Spinal cord (tissue), 10 donors: ENCODE measurements around the gene B4GALT5. TPM values are rescaled to one million over a fixed set of nuclear protein-coding genes. Genes with fewer than 3 reads are reported as not detected.

ENCODE experiments used
- DNase-seq, 6 donors: peaks; one replicate each; pipeline versions ENCODE4 v3.0.0 to v3.0.0-alpha.2; 2013 to 2015; ENCODE audit warnings: low spot score in 6 of 6, low read depth in 4 of 6
- H3K27ac ChIP-seq: one replicate; pipeline ENCODE4 v1.5.1; 2013; ENCODE audit warnings: low read depth, low read length, control low read depth
- H3K27me3 ChIP-seq: one replicate; pipeline ENCODE4 v1.6.1; 2013; ENCODE audit warnings: low read length; ENCODE audit not compliant: control insufficient read depth, insufficient read depth
- H3K36me3 ChIP-seq: one replicate; pipeline ENCODE4 v1.6.1; 2013; ENCODE audit warnings: low read length; ENCODE audit not compliant: control insufficient read depth, insufficient read depth
- H3K4me1 ChIP-seq: one replicate; pipeline ENCODE4 v1.6.1; 2013; ENCODE audit warnings: low read length; ENCODE audit not compliant: control insufficient read depth, insufficient read depth
- H3K4me3 ChIP-seq: one replicate; pipeline ENCODE4 v1.5.1; 2013; ENCODE audit warnings: low read depth, low read length, control low read depth
- H3K9me3 ChIP-seq: one replicate; pipeline ENCODE4 v1.6.1; 2013; ENCODE audit warnings: low read length; ENCODE audit not compliant: control insufficient read depth, insufficient read depth
- WGBS: methylation state at CpG from one replicate; pipeline ENCODE4 v1.1.5; 2013; ENCODE audit warnings: missing lambda C conversion rate; ENCODE audit not compliant: insufficient coverage; 5-methylcytosine and 5-hydroxymethylcytosine counted together
- polyA plus RNA-seq, 2 donors: library from polyadenylated mRNA; unstranded; fragments of 120-200 nt; gene quantifications; one replicate each; pipeline ENCODE4 v1.2.1, GENCODE V29; 2013; ENCODE audit not compliant: insufficient read length in 2 of 2
- total RNA-seq, 2 donors: library from RNA; depleted of rRNA in 1 of 2; stranded (reverse); fragments of 120-200 nt in 1 of 2; fragments of >200 nt in 1 of 2; gene quantifications; one replicate each; pipeline versions ENCODE4 v1.2.3 to v1.2.4, GENCODE V29; 2013 to 2014
- donor health status: healthy.

Gene B4GALT5
- total and polyA plus RNA-seq, 4 donors, result 29.6 to 67.9 (median 58.1) TPM

DNA sequence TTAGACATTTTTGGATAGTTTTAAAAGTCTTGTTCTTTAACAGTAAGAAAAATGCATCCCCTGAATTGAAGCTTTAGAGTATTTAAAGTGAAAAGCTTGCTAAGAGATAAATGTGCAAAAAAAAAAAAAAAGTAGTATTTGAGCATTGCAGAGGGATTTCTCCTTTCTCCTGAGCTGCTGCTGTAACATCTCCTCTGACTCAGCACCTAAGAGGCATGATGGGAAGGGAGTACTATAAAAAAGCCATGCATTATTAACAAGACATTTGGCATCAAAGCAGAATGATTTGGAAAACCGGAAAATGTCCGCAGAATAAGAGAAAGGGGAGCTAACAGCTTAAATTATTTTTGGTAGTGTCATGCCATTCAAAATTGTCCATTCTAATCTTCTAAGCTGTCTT lies 27.9 kb downstream of the B4GALT5 start:
- H3K27ac ChIP-seq, result no peak overlapping the region
- no peaks in the 10 kb centered on the region for H3K9me3 ChIP-seq
- H3K4me3 ChIP-seq, result no peak overlapping the region
- H3K36me3 ChIP-seq, result peaks cover 4% of the 10 kb centered on the region
- H3K4me1 ChIP-seq, result peaks cover 35% of the 10 kb centered on the region
- no CpG with 5 or more reads among the region's 2 CpGs for WGBS
- H3K27me3 ChIP-seq, result no peaks in the 10 kb centered on the region
- DNase-seq, result peak in 2 of 6 donors; percentile 40 to 75

GRCh38 chr20:49685161-49685601 lies 28.5 kb downstream of the B4GALT5 start:
- no peaks in the 10 kb centered on the region for H3K27me3 ChIP-seq
- peaks cover 4% of the 10 kb centered on the region for H3K36me3 ChIP-seq
- WGBS, result 32% methylated on average over 2 of the region's 4 CpGs
- peak in 2 of 6 donors; percentile 24 to 48 for DNase-seq
- peaks cover 35% of the 10 kb centered on the region for H3K4me1 ChIP-seq
- no peak overlapping the region for H3K4me3 ChIP-seq
- no peaks in the 10 kb centered on the region for H3K9me3 ChIP-seq
- H3K27ac ChIP-seq, result peak overlapping the region; percentile 44

DNA sequence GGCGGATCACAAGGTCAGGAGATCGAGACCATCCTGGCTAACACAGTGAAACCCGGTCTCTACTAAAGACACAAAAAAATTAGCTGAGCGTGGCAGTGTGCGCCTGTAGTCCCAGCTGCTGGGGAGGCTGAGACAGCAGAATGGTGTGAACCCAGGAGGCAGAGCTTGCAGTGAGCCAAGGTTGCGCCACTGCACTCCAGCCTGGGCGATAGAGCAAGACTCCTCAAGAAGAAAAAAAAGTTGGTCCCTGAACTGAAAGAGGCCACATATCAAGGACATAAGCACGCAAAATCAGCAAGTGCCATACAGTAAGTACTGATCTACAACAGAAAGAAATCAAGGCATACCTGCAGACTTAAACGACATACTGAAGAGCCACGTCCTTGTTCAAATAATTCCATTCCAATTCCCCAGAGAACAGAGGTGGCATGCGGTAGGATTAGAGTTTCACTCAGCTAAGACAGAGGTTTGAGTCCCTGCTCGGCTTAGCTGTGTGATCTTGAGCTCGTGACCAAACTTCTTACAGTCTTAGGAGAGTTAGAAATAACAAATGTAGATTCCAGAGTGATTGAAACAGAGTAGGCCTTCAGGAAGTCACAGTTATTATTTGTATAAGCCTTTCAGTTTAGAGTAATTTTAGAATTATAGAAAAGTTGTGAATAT lies 29.2 kb downstream of the B4GALT5 start:
- no peak overlapping the region for H3K27ac ChIP-seq
- DNase-seq, result no peak
- no peaks in the 10 kb centered on the region for H3K27me3 ChIP-seq
- H3K9me3 ChIP-seq, result no peaks in the 10 kb centered on the region
- WGBS, result 78% methylated on average over 9 of the region's 13 CpGs
- peaks cover 35% of the 10 kb centered on the region for H3K4me1 ChIP-seq
- peaks cover 4% of the 10 kb centered on the region for H3K36me3 ChIP-seq
- H3K4me3 ChIP-seq, result no peak overlapping the region

GRCh38 chr20:49682798-49683197 lies 30.9 kb downstream of the B4GALT5 start:
- Histone ChIP-seq H3K27ac (no peak overlapping the region), H3K4me3 (no peak overlapping the region), H3K36me3 (peaks cover 4% of the 10 kb centered on the region), H3K27me3 (no peaks in the 10 kb centered on the region), H3K9me3 (no peaks in the 10 kb centered on the region), H3K4me1 (peaks cover 28% of the 10 kb centered on the region)
- WGBS, result 96% methylated on average over 3 of the region's 4 CpGs
- no peak for DNase-seq

DNA sequence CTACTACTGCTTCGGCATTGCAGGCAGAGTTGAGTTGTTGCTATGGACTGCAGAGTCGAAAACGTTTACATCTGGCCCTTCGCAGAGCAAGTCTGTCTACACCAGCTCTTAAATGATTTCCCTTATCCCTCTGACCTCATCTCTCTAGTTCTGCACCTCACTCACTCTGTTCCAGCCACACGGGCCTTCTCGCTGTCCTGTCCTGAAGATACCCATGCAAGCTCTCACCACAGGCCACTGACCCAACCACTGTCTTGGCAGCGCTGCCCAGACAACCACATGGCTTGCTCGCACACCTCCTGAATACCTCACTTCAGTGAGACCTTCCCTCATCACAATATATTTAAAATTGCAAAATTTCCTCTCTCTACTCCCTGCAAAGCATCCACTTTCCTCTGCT lies 31.4 kb downstream of the B4GALT5 start:
- Histone ChIP-seq H3K4me3 (no peak overlapping the region), H3K36me3 (peaks cover 4% of the 10 kb centered on the region), H3K27ac (no peak overlapping the region), H3K4me1 (peaks cover 24% of the 10 kb centered on the region), H3K27me3 (no peaks in the 10 kb centered on the region), H3K9me3 (no peaks in the 10 kb centered on the region)
- 81% methylated on average over 6 of the region's 8 CpGs for WGBS
- no peak for DNase-seq

- Histone ChIP-seq H3K36me3 (peaks cover 4% of the 10 kb centered on the region), H3K9me3 (no peaks in the 10 kb centered on the region), H3K4me3 (no peak overlapping the region), H3K4me1 (peaks cover 23% of the 10 kb centered on the region), H3K27ac (no peak overlapping the region), H3K27me3 (no peaks in the 10 kb centered on the region)
- DNase-seq, result no peak
- no CpG with 5 or more reads among the region's 3 CpGs for WGBS
Measured at GRCh38 chr20:49681850-49682216, 31.8 kb downstream of the B4GALT5 start.

GRCh38 chr20:49680484-49680883 lies 33.2 kb downstream of the B4GALT5 start:
- peaks cover 18% of the 10 kb centered on the region for H3K4me1 ChIP-seq
- peaks cover 4% of the 10 kb centered on the region for H3K36me3 ChIP-seq
- H3K27ac ChIP-seq, result no peak overlapping the region
- no peak overlapping the region for H3K4me3 ChIP-seq
- no peaks in the 10 kb centered on the region for H3K9me3 ChIP-seq
- WGBS, result no CpG with 5 or more reads among the region's 6 CpGs
- DNase-seq, result no peak
- H3K27me3 ChIP-seq, result no peaks in the 10 kb centered on the region

DNA sequence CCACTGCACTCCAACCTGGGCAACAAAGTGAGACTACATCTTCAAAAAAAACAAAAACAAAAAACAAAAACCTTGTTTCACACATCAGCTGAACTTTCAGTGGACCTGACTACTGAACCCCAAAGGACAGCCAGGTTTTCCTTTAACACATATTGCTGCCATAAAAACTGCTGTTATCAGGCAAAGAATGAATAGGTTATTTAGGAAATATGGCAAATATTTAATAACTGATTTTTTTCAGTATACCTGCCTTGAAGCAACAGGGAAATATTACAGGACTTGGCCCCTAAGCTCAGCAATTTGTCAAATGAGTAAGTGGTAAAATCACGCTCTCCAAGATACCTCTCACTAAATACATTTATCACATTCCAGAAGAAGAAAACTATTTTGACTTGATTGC lies 34.0 kb downstream of the B4GALT5 start:
- no peak overlapping the region for H3K27ac ChIP-seq

GRCh38 chr20:49677777-49678758 lies 35.6 kb downstream of the B4GALT5 start:
- Histone ChIP-seq H3K27me3 (no peaks in the 10 kb centered on the region), H3K4me3 (no peak overlapping the region), H3K36me3 (peaks cover 4% of the 10 kb centered on the region), H3K27ac (no peak overlapping the region), H3K9me3 (no peaks in the 10 kb centered on the region), H3K4me1 (peaks cover 14% of the 10 kb centered on the region)
- 100% methylated on average over 1 of the region's 11 CpGs for WGBS
- DNase-seq, result no peak

More for the DNA sequence above, 34.0 kb downstream of the B4GALT5 start:
- DNase-seq, result no peak
- Histone ChIP-seq H3K9me3 (no peaks in the 10 kb centered on the region), H3K27me3 (no peaks in the 10 kb centered on the region), H3K4me3 (no peak overlapping the region), H3K4me1 (peaks cover 14% of the 10 kb centered on the region), H3K36me3 (peaks cover 4% of the 10 kb centered on the region)
- WGBS, result 100% methylated on average over 1 of the region's 1 CpG
